ENCODE results near the gene CDC42BPG. TPM values are rescaled to one million over a fixed set of nuclear protein-coding genes. Genes with fewer than 3 reads are reported as not detected.

Gene CDC42BPG
- total and polyA plus RNA-seq, 10 of the 15 experiments (the other 5 are each of a cell fraction or from before 2014, with no cell fraction given), result 0.02 to 1.3 (median 0.09) TPM; not detected in 1

GRCh38 chr11:64884019-64884418 is 39.6 kb upstream of the CDC42BPG start (continued):
- TF ChIP-seq ZNF592 (IDR thresholded peaks at IDR 0.05) (no peak), SUZ12 (IDR thresholded peaks at IDR 0.05; ENCODE audit: unreplicated experiment) (no peak), ZSCAN29 (IDR thresholded peaks at IDR 0.05) (no peak)

- no TSS peak for BruUV-seq (replicated peaks)
- Histone ChIP-seq H2AFZ (ENCODE audit: control insufficient read depth, low read depth, low read length) (no peak overlapping the region), H3K4me3 (no peak overlapping the region), H3K4me1 (ENCODE audit: control insufficient read depth, insufficient read depth, low read length) (peaks cover 32% of the 10 kb centered on the region), H3K79me2 (ENCODE audit: control insufficient read depth, insufficient read depth, low read length) (peaks cover 10% of the 10 kb centered on the region), H3K4me2 (ENCODE audit: control insufficient read depth, insufficient read depth) (no peak overlapping the region), H4K20me1 (ENCODE audit: control insufficient read depth, insufficient read depth) (no peaks in the 10 kb centered on the region), H3K9ac (ENCODE audit: control insufficient read depth, insufficient read depth, low read length) (no peak overlapping the region), H3K9me3 (replicated peaks; ENCODE audit: control insufficient read depth, insufficient read depth, low read length) (no peaks in the 10 kb centered on the region), H3K27me3 (replicated peaks in 1 of 2; ENCODE audit: control insufficient read depth in 2 of 2, insufficient read depth in 2 of 2, low read length in 1 of 2) (no peaks in the 10 kb centered on the region), H3K27ac (ENCODE audit: control insufficient read depth, insufficient read depth) (no peak overlapping the region), H3K36me3 (ENCODE audit: control insufficient read depth in 2 of 2, insufficient read depth in 2 of 2, low read length in 1 of 2) (no peaks in the 10 kb centered on the region)
- SMC1A ChIA-PET (ENCODE audit: uncharacterized antibody, unreplicated experiment), result interaction anchor here (0.6 to 6.1 kb wide), 2 partner anchors 35 to 68 kb away, joined by 3 to 54 read pairs; no protein-coding TSS in a partner anchor
- DNase-seq (ENCODE audit: low read depth, low spot score), result no peak
- RAD21 ChIA-PET (ENCODE audit: unreplicated experiment), result interaction anchor here (12.3 to 12.5 kb wide), 2 partner anchors 21 to 33 kb away, joined by 217 to 253 read pairs; no protein-coding TSS in a partner anchor
- FAIRE-seq, result no peak
- ATAC-seq, result no peak
- 97% methylated on average over 5 of the region's 5 CpGs for WGBS (ENCODE audit: insufficient coverage, insufficient replicate concordance, low lambda C conversion rate, missing lambda C conversion rate)
- intact Hi-C loops (cut with micrococcal nuclease; ENCODE audit: unreplicated experiment), result no loop called here
- in situ Hi-C loops (cut with MboI), result no loop called here
- CTCF ChIA-PET, result interaction anchor here (30.0 kb wide), 1 partner anchor 27 kb away, joined by 1208 read pairs; the partner anchor contains the start of gene CDC42BPG
- POLR2A ChIA-PET, result interaction anchor here (19.9 kb wide), 1 partner anchor 25 kb away, joined by 620 read pairs; no protein-coding TSS in a partner anchor
- TF ChIP-seq HDAC6 (IDR thresholded peaks at IDR 0.05; ENCODE audit: unreplicated experiment) (no peak), BMI1 (IDR thresholded peaks at IDR 0.05; ENCODE audit: borderline replicate concordance) (no peak), EGR1 (IDR thresholded peaks at IDR 0.05; ENCODE audit: borderline replicate concordance in 1 of 2, low read depth in 2 of 2, low read length in 2 of 2) (no peak), IKZF2 (IDR thresholded peaks at IDR 0.05) (no peak), NFXL1 (IDR thresholded peaks at IDR 0.05; ENCODE audit: borderline replicate concordance) (no peak), WRNIP1 (IDR thresholded peaks at IDR 0.05; ENCODE audit: borderline replicate concordance, low read depth, low read length) (no peak), MEF2B (IDR thresholded peaks at IDR 0.05; ENCODE audit: partially characterized antibody, poor library complexity, severe bottlenecking) (no peak), EP300 (IDR thresholded peaks at IDR 0.05; ENCODE audit: borderline replicate concordance in 1 of 2, control insufficient read depth in 1 of 2, low read depth in 2 of 2, low read length in 2 of 2) (no peak), IRF5 (IDR thresholded peaks at IDR 0.05; ENCODE audit: borderline replicate concordance) (no peak)
- TF ChIP-seq, protein P1, sequence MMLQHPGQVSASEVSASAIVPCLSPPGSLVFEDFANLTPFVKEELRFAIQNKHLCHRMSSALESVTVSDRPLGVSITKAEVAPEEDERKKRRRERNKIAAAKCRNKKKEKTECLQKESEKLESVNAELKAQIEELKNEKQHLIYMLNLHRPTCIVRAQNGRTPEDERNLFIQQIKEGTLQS (IDR thresholded peaks at IDR 0.05; ENCODE audit: borderline replicate concordance, extremely low read depth, low read depth, low read length), result no peak
Observed at GRCh38 chr11:64883575-64883974, 39.1 kb upstream of the CDC42BPG start.
